ENCODE measurements around the gene AP4B1.
"Not testable (repeated sequence)": the region's sequence is repeated elsewhere in the genome, so short reads cannot be mapped to it uniquely, and the experiment has no call there.

AP4B1 gene

GRCh38 chr1:113904674-113905434 lies at the start of gene AP4B1, which contains the start of gene DCLRE1B:
Gene AP4B1, minus strand, starts transcription at chr1:113904799. Its CDS starts 82 bp downstream, at chr1:113904717.
Gene DCLRE1B, plus strand, starts transcription at chr1:113905326. Its CDS starts 261 bp downstream, at chr1:113905587.
- peak; percentile 97 for DNase-seq (ENCODE audit: low read depth)

DNA sequence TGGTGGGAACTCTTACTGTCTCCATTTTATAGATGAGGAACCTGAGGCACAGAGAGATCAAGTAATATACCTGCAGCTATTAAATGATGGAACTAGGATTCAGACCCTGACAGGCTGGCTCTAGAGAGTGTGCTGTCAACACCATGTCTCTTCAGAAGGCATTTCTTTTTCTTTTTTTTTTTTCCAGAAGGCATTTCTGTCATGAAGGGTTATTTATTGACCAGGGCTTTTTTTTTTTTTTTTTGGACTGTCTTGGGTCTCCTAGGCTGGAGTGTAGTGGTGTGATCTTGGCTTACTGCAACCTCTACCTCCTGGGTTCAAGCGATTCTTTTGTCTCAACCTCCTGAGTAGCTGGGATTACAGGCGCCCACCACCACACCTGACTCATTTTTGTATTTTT lies 47.1 kb upstream of the AP4B1 start:
- DNase-seq (ENCODE audit: low read depth), result no peak

DNA sequence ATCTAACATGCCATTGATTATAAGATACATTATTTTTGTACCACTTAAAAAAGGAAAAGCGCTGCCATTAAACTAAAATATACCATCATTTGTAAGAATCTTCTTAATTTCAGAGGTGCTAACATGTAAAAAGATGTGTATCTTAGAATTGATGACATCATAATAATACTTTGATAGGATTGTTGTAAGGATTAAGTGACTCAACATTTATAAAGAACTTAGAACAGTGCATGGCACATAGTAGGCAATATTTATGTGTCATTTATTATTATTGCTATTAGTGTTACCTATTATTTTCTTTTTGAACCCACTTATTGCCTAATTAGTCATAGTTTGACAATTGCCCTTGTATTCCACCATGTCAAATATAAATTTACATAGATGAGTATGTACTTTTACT lies 46.3 kb upstream of the AP4B1 start:
- DNase-seq (ENCODE audit: low read depth), result no peak

DNA sequence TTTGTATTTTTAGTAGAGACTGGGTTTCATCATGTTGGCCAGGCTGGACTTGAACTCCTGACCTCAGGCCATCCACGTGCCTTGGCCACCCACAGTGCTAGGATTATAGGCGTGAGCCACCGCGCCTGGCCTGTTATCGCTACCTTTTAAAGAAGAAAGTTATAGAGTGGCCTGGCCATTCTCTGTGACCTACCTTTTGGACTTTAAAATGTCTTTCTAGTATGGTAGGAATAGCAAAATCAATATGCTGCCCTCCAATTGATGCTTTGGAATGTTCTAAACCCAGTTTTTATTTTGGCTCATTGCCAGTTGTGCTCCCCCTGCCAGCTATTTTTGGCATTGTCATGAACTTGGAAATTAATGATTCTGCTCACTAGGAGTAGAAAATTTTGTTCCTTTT lies 44.4 kb upstream of the AP4B1 start:
- DNase-seq (ENCODE audit: low read depth), result no peak

GRCh38 chr1:113948151-113948550 lies 43.6 kb upstream of the AP4B1 start:
- not testable (repeated sequence) for DNase-seq (ENCODE audit: low read depth)

DNA sequence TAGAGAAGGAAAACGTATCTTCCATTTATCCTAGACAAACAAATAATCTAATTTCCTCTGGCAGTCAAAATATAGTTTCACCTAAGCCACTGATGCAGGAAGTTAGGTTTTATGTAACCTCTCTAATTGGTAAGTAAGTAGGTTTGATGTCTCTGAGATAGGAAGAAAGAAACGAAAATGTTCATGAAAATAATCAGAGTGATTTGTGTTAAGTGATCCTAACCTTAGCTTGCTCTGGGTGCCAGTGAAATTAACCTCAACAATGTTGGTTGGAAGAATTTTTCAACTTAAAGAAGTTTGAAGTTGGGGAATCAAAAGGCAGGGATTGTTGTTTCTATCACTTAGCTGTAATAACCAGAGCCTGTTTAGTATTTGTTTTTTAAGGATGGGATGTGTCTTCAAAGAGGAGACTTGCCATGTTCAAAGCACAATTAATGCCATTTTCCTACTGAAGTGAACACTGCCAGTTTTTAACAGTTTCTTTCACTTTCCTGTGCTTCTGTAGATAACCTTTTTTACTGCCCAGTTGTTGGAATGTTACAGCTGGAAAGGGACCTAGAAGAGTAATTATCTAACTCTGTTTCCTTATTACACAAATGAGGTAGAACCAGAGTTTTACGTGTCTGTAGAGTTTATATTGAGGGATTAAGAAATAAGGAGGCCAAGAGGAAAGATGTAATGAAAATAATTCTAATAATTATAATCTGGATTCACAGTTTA lies 42.9 kb upstream of the AP4B1 start:
- DNase-seq (ENCODE audit: low read depth), result no peak

GRCh38 chr1:113946678-113947387 lies 42.2 kb upstream of the AP4B1 start:
- DNase-seq (ENCODE audit: low read depth), result no peak

GRCh38 chr1:113946112-113946511 lies 41.5 kb upstream of the AP4B1 start:
- DNase-seq (ENCODE audit: low read depth), result no peak

DNA sequence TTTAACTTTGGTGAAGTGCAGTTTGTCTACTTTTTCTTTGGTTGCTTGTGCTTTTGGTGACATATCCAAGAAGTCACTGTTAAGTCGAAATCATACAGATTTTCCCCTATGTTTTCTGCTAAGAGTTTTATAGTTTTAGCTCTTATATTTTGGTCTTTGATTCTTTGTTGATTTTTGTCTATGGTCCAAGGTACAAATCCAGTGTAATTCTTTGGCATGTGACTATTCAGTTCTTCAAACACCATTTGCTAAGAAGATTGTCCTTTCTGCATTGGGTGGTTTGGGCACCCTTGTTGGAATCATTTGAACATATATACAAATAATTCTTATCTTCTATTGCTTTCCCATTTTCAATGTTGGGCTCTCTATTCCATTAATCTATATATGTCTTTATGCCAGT lies 40.7 kb upstream of the AP4B1 start:
- no peak for DNase-seq (ENCODE audit: low read depth)

GRCh38 chr1:113943028-113943811 lies 38.6 kb upstream of the AP4B1 start:
- no peak for DNase-seq (ENCODE audit: low read depth)

GRCh38 chr1:113942527-113942926 lies 37.9 kb upstream of the AP4B1 start:
- DNase-seq (ENCODE audit: low read depth), result no peak

GRCh38 chr1:113941245-113941559 lies 36.6 kb upstream of the AP4B1 start:
- no peak for DNase-seq (ENCODE audit: low read depth)

GRCh38 chr1:113940365-113941244 lies 36.0 kb upstream of the AP4B1 start:
- DNase-seq (ENCODE audit: low read depth), result peak; percentile 40

DNA sequence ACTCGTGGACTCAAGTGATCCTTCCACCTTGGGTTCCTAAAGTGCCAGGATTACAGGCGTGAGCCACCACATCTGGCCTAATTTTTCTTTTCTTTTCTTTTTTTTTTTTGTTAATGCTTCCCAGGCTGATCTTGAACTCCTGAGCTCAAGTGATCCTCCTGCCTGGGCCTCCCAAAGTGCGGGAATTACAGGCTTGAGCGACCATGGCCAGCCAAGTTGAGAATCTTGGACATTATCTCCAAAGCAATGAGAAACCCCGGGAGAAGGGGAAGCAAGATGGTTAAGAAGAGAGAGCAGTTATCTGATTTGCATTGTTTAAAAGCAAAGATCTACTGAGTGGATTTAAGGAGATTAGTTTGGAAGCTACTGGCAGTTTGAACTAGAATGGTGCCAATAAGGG lies 33.6 kb upstream of the AP4B1 start:
- DNase-seq (ENCODE audit: low read depth), result no peak

- no peak for DNase-seq (ENCODE audit: low read depth)
Measured at GRCh38 chr1:113937146-113937545, 32.5 kb upstream of the AP4B1 start.

DNA sequence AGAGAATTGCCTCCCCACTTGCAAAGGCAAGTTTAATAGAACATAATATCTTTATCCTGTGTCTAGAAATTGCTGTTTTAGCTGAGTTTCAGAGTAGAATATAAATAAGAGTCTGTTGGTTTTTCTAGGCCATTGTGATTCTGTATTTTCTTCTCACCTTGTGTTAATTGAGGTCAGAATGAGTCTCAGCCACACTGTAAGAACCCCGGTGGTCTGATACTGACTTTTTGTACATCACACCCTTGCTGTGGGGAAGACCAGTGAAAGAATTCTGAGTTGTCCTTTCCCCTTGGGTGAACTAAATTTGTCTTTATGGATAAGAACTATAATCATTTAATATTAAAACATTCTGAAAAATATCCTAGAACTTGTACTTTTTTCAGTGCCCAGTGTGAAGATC lies 31.4 kb upstream of the AP4B1 start:
- no peak for DNase-seq (ENCODE audit: low read depth)

- no peak for DNase-seq (ENCODE audit: low read depth)
Measured at GRCh38 chr1:113935176-113935575, 30.6 kb upstream of the AP4B1 start.

GRCh38 chr1:113934511-113935055 lies 30.0 kb upstream of the AP4B1 start:
- DNase-seq (ENCODE audit: low read depth), result no peak

- no peak for DNase-seq (ENCODE audit: low read depth)
Measured at GRCh38 chr1:113934006-113934405, 29.4 kb upstream of the AP4B1 start.

GRCh38 chr1:113931451-113931851 lies 26.9 kb upstream of the AP4B1 start:
- no peak for DNase-seq (ENCODE audit: low read depth)

Measured in stimulated activated CD8-positive, alpha-beta memory T cell treated with anti-CD3 and anti-CD28 coated beads, Interleukin-4, amount 100 ng/mL, for 24 hours (primary cell).